ENCODE data around the gene MUC5AC. TPM values are rescaled to one million over a fixed set of nuclear protein-coding genes. Genes with fewer than 3 reads are reported as not detected.

Gene MUC5AC
- total RNA-seq, 2 donors from 2014 or later = not detected

DNA sequence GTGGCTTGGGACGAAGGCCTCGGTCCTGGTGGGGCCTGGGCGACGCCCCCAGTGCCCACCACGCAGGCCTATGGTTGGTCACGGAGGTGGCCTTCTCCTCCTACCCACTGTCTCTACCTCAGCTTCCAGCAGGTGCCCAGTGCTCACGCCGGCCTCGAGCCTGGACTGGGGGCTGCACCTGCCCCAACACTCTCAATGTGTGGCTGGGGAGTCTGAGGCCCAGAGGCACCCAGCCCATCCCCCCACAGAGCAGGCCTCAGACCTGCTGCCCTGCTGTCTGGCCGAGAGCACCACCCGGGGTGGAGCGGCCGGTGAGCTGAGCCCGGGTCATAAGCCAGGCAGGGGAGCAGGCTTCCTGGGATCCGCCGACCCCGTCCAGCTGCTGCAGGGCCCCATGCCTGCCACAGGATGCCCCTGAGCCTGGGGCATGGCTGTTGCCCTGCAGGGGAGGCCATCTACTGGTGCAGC lies 28.6 kb upstream of the MUC5AC start:
- H3K4me3 ChIP-seq (ENCODE audit: low read length) = no peak overlapping the region
- peaks cover 4% of the 10 kb centered on the region for H3K27me3 ChIP-seq (ENCODE audit: control insufficient read depth, insufficient read depth, low read length, poor library complexity, severe bottlenecking)
- no peaks in the 10 kb centered on the region for H3K36me3 Mint-ChIP-seq (ENCODE audit: low read depth)
- DNase-seq = no peak
- TF ChIP-seq CTCF (conservative IDR thresholded peaks at IDR 0.05) = no peak
- H3K27ac Mint-ChIP-seq = no peak overlapping the region
- H3K4me1 Mint-ChIP-seq = no peaks in the 10 kb centered on the region
- H3K27ac ChIP-seq (ENCODE audit: low read depth, low read length) = no peak overlapping the region
- H3K9me3 Mint-ChIP-seq = peaks cover 6% of the 10 kb centered on the region
- H3K27me3 Mint-ChIP-seq (ENCODE audit: insufficient read depth) = peaks cover 12% of the 10 kb centered on the region
- 85 to 89% methylated on average over 7 to 17 of the region's 17 CpGs for WGBS, 2 experiments (ENCODE audit: insufficient coverage in 1 of 2, insufficient read length in 1 of 2)
- no peaks in the 10 kb centered on the region for H3K36me3 ChIP-seq (ENCODE audit: control insufficient read depth, insufficient read depth, low read length)
- no peak overlapping the region for H3K9ac ChIP-seq (ENCODE audit: extremely low read depth, low read length, poor library complexity, severe bottlenecking)
- H3K4me3 Mint-ChIP-seq = no peak overlapping the region
- no peaks in the 10 kb centered on the region for H3K9me3 ChIP-seq (ENCODE audit: control insufficient read depth, low read length)
- no peaks in the 10 kb centered on the region for H3K4me1 ChIP-seq (ENCODE audit: control insufficient read depth, insufficient read depth, low read length)

DNA sequence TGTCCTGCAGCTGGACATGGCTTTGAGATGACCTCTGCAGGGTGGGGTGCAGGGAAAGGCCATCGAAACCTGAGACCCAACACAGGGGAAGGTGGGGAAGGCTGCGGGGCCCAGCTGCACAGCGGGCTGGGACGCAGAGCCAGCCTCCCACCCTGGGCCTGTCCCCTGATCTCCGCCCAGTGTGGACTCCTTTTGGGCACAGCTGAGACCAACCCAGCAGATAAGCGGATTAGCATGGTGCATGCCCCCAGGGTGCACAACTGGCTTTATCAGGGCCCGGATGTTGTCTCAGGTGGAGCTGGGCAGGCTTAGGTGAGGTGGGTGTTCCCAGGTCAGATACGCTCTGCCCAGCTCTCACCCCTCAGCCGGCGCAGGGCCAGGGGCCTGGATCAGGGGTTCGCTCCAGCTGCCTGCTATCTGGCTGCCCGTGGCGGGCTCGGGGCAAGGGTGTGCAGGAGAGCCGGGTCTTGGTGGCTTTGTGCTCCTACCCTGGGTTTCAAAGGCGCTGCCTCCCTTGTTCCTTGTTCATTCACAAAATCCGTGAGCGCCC lies 28.1 kb upstream of the MUC5AC start:
- Mint-ChIP-seq H3K27ac (no peak overlapping the region), H3K27me3 (ENCODE audit: insufficient read depth) (peaks cover 8% of the 10 kb centered on the region), H3K36me3 (ENCODE audit: low read depth) (no peaks in the 10 kb centered on the region), H3K4me3 (no peak overlapping the region), H3K9me3 (peaks cover 11% of the 10 kb centered on the region), H3K4me1 (no peaks in the 10 kb centered on the region)
- no peak for TF ChIP-seq CTCF (conservative IDR thresholded peaks at IDR 0.05)
- H3K9ac ChIP-seq (ENCODE audit: extremely low read depth, low read length, poor library complexity, severe bottlenecking) = no peak overlapping the region
- H3K9me3 ChIP-seq (ENCODE audit: control insufficient read depth, low read length) = peaks cover 4% of the 10 kb centered on the region
- peak; percentile 54 for DNase-seq
- H3K27me3 ChIP-seq (ENCODE audit: control insufficient read depth, insufficient read depth, low read length, poor library complexity, severe bottlenecking) = no peaks in the 10 kb centered on the region
- H3K4me3 ChIP-seq (ENCODE audit: low read length) = no peak overlapping the region
- H3K36me3 ChIP-seq (ENCODE audit: control insufficient read depth, insufficient read depth, low read length) = no peaks in the 10 kb centered on the region
- no peaks in the 10 kb centered on the region for H3K4me1 ChIP-seq (ENCODE audit: control insufficient read depth, insufficient read depth, low read length)
- 87 to 92% methylated on average over 10 to 18 of the region's 18 CpGs for WGBS, 2 experiments (ENCODE audit: insufficient coverage in 1 of 2, insufficient read length in 1 of 2)
- no peak overlapping the region for H3K27ac ChIP-seq (ENCODE audit: low read depth, low read length)

DNA sequence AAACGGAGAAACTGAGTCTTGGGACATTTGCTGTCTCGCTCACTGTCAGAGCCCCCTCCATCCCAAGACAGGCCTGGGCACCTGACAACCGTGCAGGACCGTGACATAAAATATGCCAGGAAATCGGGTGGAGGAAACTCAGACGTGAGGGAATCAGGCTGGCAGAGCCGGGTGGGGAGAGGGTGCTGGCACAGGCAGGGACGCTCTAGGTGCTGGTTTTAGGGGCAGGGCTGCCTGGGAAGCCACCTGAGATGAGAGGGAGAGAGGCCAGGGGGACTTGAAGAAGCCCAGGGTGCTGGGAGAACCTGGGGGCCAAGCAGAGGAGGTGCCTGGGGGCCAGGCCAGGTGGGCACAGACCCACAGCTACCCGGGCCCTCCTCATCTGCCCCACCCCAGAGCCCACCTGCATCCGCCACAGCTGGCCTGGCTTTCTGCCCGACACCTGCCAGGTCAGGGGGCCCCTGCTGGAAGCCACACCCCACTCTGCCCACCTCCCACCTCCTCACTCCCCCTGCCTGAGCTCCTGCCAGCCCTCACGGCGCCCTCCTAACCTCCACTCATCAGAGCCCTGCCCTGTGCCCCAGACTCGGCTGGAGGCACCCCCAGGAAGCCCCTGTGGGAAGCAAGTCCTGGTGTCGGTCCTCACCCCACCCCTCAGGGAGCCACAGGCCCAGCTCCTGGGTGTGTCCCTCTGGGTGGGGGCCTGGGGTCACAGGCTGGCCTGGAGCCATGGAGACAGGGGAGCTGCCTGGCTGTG lies 27.3 kb upstream of the MUC5AC start:
- H3K4me3 ChIP-seq (ENCODE audit: low read length) = no peak overlapping the region
- no peaks in the 10 kb centered on the region for H3K4me1 ChIP-seq (ENCODE audit: control insufficient read depth, insufficient read depth, low read length)
- no peaks in the 10 kb centered on the region for H3K36me3 ChIP-seq (ENCODE audit: control insufficient read depth, insufficient read depth, low read length)
- peak; percentile 42 for DNase-seq
- Mint-ChIP-seq H3K27ac (no peak overlapping the region), H3K27me3 (ENCODE audit: insufficient read depth) (peaks cover 8% of the 10 kb centered on the region), H3K4me1 (no peaks in the 10 kb centered on the region), H3K4me3 (no peak overlapping the region), H3K36me3 (ENCODE audit: low read depth) (no peaks in the 10 kb centered on the region), H3K9me3 (peaks cover 11% of the 10 kb centered on the region)
- H3K9me3 ChIP-seq (ENCODE audit: control insufficient read depth, low read length) = peaks cover 11% of the 10 kb centered on the region
- TF ChIP-seq CTCF (conservative IDR thresholded peaks at IDR 0.05) = no peak
- no peak overlapping the region for H3K9ac ChIP-seq (ENCODE audit: extremely low read depth, low read length, poor library complexity, severe bottlenecking)
- no peaks in the 10 kb centered on the region for H3K27me3 ChIP-seq (ENCODE audit: control insufficient read depth, insufficient read depth, low read length, poor library complexity, severe bottlenecking)
- 93 to 94% methylated on average over 4 to 15 of the region's 15 CpGs for WGBS, 2 experiments (ENCODE audit: insufficient coverage in 1 of 2, insufficient read length in 1 of 2)
- no peak overlapping the region for H3K27ac ChIP-seq (ENCODE audit: low read depth, low read length)
